Measurements from ENCODE around the gene KRT81.

Gene KRT81

DNA sequence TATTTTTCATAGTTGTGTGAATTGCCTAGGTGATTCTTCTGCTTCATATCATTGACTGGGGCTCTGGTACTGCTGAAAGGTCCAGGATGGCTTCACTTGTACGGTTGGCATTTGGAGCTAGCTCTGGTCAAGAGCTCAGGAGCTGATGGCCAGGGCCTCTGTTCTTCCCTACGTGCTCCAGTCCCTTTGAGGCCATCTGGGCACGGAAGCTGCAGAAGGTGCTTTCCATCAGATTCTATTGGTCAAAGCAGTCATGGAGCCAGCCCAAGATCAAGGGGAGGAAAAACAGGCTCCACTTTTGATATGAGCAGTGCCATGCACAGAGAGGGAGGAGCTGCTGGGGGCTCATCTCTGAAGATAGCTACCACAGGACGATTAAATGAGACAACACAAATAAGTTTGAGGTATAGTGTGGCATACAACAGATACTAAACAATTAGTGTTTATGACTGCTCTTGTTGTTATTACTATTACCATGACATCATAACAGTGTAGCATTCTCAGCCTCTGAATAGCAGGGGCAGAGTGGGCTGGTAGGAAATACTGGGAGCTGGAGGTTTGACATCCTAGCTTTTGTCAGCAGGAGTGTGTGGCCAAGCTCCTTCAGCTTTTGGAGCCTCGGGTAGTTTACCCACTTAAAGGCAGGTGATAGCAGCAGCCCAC, 19.4 kb upstream of the KRT81 start:
- Histone ChIP-seq H3F3A (ENCODE audit: control insufficient read depth, insufficient read depth) (no peaks in the 10 kb centered on the region), H3K27ac (ENCODE audit: low read depth, low read length) (no peak overlapping the region), H3K27me3 (ENCODE audit: control insufficient read depth, low read length) (peaks cover 42% of the 10 kb centered on the region), H3K36me3 (ENCODE audit: control insufficient read depth, low read length) (no peaks in the 10 kb centered on the region), H3K4me1 (ENCODE audit: control insufficient read depth, low read length) (no peaks in the 10 kb centered on the region), H3K9me3 (ENCODE audit: control insufficient read depth, insufficient read depth, low read length) (no peaks in the 10 kb centered on the region), H3K4me3 (ENCODE audit: low read length) (no peak overlapping the region), H3K79me2 (ENCODE audit: control insufficient read depth, low read length) (no peaks in the 10 kb centered on the region), H4K20me1 (ENCODE audit: control insufficient read depth, insufficient read depth, low read depth, low read length) (peaks cover 5% of the 10 kb centered on the region; the same call in 1 of the 2 replicates), H3K9me2 (replicated peaks; ENCODE audit: control insufficient read depth, low read length) (no peaks in the 10 kb centered on the region), H3K4me2 (ENCODE audit: low read length) (no peak overlapping the region)
- TF ChIP-seq, protein P1, sequence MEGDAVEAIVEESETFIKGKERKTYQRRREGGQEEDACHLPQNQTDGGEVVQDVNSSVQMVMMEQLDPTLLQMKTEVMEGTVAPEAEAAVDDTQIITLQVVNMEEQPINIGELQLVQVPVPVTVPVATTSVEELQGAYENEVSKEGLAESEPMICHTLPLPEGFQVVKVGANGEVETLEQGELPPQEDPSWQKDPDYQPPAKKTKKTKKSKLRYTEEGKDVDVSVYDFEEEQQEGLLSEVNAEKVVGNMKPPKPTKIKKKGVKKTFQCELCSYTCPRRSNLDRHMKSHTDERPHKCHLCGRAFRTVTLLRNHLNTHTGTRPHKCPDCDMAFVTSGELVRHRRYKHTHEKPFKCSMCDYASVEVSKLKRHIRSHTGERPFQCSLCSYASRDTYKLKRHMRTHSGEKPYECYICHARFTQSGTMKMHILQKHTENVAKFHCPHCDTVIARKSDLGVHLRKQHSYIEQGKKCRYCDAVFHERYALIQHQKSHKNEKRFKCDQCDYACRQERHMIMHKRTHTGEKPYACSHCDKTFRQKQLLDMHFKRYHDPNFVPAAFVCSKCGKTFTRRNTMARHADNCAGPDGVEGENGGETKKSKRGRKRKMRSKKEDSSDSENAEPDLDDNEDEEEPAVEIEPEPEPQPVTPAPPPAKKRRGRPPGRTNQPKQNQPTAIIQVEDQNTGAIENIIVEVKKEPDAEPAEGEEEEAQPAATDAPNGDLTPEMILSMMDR (IDR thresholded peaks at IDR 0.05; ENCODE audit: low read depth, low read length, poor library complexity, severe bottlenecking) = no peak
- no peak for TF ChIP-seq EZH2phosphoT487 (IDR thresholded peaks at IDR 0.05; ENCODE audit: borderline replicate concordance, low read length)

DNA sequence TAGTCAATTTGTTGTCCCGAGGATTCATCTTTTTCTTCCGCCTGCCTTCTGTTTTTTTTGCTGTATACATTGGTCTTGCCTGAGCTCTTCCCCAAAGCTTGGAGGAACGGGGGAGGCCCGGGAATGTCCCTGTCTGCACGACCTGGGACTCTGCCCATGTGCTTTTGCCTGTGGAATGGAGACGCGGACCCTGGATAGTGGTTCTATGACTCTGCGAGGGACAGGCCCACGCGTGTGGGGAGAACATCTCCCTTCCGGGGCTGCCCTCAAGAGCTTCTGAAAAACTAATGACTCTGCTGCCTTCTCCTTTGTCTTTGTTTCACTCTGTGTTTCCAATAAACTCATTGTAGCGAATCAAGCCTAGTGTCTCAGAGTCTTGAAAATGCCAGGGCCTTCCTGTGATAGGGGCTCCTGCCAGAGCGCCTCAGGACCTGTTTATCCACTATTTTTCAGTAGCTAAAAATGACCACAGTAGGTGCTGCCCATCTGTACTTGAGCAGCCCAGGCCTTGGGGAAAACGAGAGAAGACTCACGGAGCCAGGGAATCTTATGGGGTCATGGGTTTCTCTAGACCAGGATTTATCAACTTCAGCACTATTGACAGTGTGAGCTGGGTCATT, 17.6 kb upstream of the KRT81 start:
- H3K79me2 ChIP-seq (ENCODE audit: control insufficient read depth, low read length) = no peaks in the 10 kb centered on the region
- no peaks in the 10 kb centered on the region for H3K9me3 ChIP-seq (ENCODE audit: control insufficient read depth, insufficient read depth, low read length)
- no peak for TF ChIP-seq EZH2phosphoT487 (IDR thresholded peaks at IDR 0.05; ENCODE audit: borderline replicate concordance, low read length)
- TF ChIP-seq, protein P1 (IDR thresholded peaks at IDR 0.05; ENCODE audit: low read depth, low read length, poor library complexity, severe bottlenecking) = no peak
- H3K9me2 ChIP-seq (replicated peaks; ENCODE audit: control insufficient read depth, low read length) = no peaks in the 10 kb centered on the region
- H3F3A ChIP-seq (ENCODE audit: control insufficient read depth, insufficient read depth) = no peaks in the 10 kb centered on the region
- no peaks in the 10 kb centered on the region for H3K36me3 ChIP-seq (ENCODE audit: control insufficient read depth, low read length)
- peaks cover 5% of the 10 kb centered on the region; the same call in 1 of the 2 replicates for H4K20me1 ChIP-seq (ENCODE audit: control insufficient read depth, insufficient read depth, low read depth, low read length)
- no peak overlapping the region for H3K27ac ChIP-seq (ENCODE audit: low read depth, low read length)
- no peak overlapping the region for H3K4me3 ChIP-seq (ENCODE audit: low read length)
- H3K4me2 ChIP-seq (ENCODE audit: low read length) = no peak overlapping the region
- H3K27me3 ChIP-seq (ENCODE audit: control insufficient read depth, low read length) = peaks cover 42% of the 10 kb centered on the region
- peaks cover 8% of the 10 kb centered on the region for H3K4me1 ChIP-seq (ENCODE audit: control insufficient read depth, low read length)

DNA sequence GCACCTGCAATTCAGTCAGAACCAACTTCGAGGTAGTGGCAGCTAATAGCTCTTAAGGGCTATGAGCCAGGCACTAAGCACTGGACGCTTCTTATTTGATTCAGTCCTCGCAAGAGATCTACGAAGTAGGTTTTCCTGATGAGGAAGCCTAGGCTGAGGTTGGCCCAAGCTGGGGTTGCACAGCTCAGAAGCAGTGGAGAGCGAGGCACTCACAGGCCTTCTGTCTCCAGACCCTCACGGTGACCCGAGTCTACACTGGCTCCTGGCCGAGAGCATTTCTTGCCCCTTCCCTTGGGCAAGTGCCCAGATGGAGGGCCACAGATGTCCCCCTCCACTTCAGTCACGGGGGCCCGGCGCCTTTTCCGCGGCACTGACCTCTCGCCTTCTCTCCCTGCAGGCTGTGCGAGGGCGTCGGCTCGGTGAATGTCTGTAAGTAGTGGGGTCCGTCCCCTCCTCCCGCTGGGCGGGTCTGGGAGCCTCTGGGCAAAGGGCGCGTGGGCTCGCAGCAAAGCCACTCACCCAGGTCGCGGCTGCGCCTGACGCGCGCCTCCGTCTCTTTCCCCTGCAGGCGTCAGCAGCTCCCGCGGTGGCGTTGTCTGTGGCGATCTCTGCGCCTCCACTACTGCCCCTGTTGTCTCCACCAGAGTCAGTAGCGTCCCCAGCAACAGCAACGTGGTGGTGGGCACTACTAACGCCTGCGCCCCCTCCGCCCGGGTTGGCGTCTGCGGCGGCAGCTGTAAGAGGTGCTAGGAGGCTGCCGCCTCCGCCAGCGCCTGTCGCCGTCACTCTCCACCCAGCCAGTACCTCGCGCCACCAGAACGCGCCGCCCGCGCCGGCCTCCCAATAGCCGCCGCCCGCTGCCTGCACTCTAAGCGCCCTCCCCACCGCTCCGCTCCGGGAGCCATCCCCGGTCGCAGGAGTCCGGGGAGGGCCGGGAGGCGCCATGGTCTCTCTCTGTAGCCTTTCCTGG, 16.8 kb upstream of the KRT81 start:
- H3K4me3 ChIP-seq (ENCODE audit: low read length) = no peak overlapping the region
- no peaks in the 10 kb centered on the region for H3K36me3 ChIP-seq (ENCODE audit: control insufficient read depth, low read length)
- H3K9me3 ChIP-seq (ENCODE audit: control insufficient read depth, insufficient read depth, low read length) = no peaks in the 10 kb centered on the region
- H3F3A ChIP-seq (ENCODE audit: control insufficient read depth, insufficient read depth) = no peaks in the 10 kb centered on the region
- no peak for TF ChIP-seq EZH2phosphoT487 (IDR thresholded peaks at IDR 0.05; ENCODE audit: borderline replicate concordance, low read length)
- TF ChIP-seq, protein P1 (IDR thresholded peaks at IDR 0.05; ENCODE audit: low read depth, low read length, poor library complexity, severe bottlenecking) = no peak
- no peak overlapping the region for H3K4me2 ChIP-seq (ENCODE audit: low read length)
- no peaks in the 10 kb centered on the region for H3K79me2 ChIP-seq (ENCODE audit: control insufficient read depth, low read length)
- H3K9me2 ChIP-seq (replicated peaks; ENCODE audit: control insufficient read depth, low read length) = no peaks in the 10 kb centered on the region
- peaks cover 42% of the 10 kb centered on the region for H3K27me3 ChIP-seq (ENCODE audit: control insufficient read depth, low read length)
- H3K4me1 ChIP-seq (ENCODE audit: control insufficient read depth, low read length) = peaks cover 8% of the 10 kb centered on the region
- no peak overlapping the region for H3K27ac ChIP-seq (ENCODE audit: low read depth, low read length)
- H4K20me1 ChIP-seq (ENCODE audit: control insufficient read depth, insufficient read depth, low read depth, low read length) = peaks cover 5% of the 10 kb centered on the region; the same call in 1 of the 2 replicates

Measured in DOHH2 (cell line).